GM18499 (cell line): ENCODE results near the gene TRIM69.

Experiments used
- ATAC-seq: cut with Tn5 transposase; IDR thresholded peaks from one replicate; pipeline ENCODE4 v1.9.1; 2021; ENCODE audit warnings: moderate number of reproducible peaks; ENCODE audit not compliant: insufficient read depth, unreplicated experiment

The TRIM69 gene

DNA sequence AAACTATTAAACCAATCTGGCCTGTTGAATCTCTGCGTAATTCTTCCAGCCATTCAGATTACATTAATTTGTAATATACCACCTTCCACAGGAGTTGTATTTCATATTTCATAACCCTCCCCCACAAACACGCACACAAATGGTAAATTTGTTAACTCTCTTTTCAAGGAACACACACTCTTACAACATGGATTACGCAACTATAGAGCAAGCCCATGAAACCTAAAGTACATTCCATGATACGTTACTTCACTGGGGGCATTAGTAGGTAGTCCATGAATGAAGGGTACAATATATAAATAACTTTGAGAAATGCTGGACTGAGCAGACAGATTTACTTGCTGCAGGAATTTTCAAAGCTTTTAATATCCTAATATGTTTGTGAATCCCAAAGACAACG, 65.0 kb downstream of the TRIM69 start:
- ATAC-seq: no peak

DNA sequence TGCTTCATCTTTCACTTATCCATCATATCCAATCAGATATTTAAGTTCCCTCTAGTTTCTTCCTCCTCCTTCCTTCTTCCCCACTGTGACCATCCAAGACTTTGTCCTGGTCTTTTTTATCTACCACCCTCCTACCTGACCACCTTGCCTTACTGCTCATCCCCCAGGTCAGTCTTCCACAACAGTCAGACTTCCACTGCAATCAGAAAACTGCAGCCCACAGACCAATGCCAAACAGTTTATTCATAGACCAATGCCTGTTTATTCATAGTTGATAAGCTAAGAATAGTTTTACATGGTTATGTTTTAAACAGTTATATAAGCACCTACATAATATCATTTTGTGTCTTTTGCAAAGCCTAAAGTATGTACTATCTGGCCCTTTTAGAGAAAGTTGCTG, 65.5 kb downstream of the TRIM69 start:
- ATAC-seq: no peak

GRCh38 chr15:44802336-44802735, 66.0 kb downstream of the TRIM69 start:
- ATAC-seq: no peak

GRCh38 chr15:44804298-44805046, 68.1 kb downstream of the TRIM69 start:
- no peak for ATAC-seq

- no peak for ATAC-seq
Measured at GRCh38 chr15:44808557-44808956, 72.2 kb downstream of the TRIM69 start.

DNA sequence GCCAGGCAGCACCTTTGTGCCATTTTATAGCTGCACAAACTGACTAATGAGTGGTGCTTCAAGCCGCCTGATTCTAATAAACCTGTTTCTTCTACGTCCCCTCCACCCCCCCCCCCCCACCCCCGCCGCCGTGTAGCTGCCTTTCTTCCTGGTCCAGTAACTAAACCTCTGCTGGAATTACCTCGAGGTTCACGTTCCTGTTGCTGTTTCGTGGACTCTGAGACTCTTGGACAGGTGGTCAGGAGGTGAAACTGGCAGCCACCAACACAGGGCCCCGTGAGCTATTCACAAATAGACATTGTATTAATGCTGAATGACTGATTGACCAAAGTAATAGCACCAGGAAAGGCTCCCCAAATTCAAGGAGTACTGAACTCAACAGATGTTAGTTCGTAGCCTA, 73.9 kb downstream of the TRIM69 start:
- ATAC-seq: no peak

GRCh38 chr15:44811337-44811736, 75.0 kb downstream of the TRIM69 start:
- ATAC-seq: no peak

DNA sequence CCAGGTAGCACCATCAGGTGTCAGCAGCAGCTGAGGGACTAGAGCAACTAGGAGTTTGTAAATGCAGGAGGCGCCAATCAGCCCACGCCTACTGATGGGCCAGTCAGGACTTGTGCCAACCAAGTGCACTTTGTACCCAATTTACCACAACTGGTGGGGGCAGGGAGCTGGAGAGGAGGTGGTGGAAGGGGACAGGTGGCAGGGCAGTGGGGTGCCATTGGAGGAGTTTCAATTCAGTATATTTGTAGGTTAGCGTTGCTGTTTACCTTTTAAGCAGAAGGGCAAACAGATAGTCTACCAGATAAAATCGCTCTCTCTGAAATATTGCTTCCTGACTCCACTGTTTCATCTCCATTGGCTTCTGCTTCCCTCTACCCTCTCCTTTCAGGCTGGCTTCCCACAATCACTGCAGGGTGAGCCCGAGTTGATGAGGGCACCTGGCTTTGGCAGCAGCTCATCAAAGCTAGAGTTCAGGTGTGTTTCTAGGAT, 75.7 kb downstream of the TRIM69 start:
- no peak for ATAC-seq

- no peak for ATAC-seq
Measured at GRCh38 chr15:44813231-44813630, 76.9 kb downstream of the TRIM69 start.
